Prostate gland (tissue), 2 donors: ENCODE measurements around the gene CST4. TPM values are rescaled to one million over a fixed set of nuclear protein-coding genes. Genes with fewer than 3 reads are reported as not detected.

Source experiments
- DNase-seq: peaks from one replicate; pipeline ENCODE4 v3.0.0-alpha.2; 2019; ENCODE audit warnings: low spot score
- H3K27ac ChIP-seq, 2 donors: fragments of 200-600 bp; sonication (generic); 2 replicates each; pipeline ENCODE4 v1.5.1; 2017 to 2019
- H3K27me3 ChIP-seq: fragments of 200-600 bp; sonication (generic); replicated peaks from 2 replicates; pipeline ENCODE4 v1.5.1; 2019; ENCODE audit not compliant: insufficient read depth
- H3K36me3 ChIP-seq, 2 donors: fragments of 200-600 bp; sonication (generic); 1 replicate in 1 of 2; 2 replicates in 1 of 2; pipeline versions ENCODE4 v1.5.1 to v1.8.1; 2017 to 2019
- H3K4me1 ChIP-seq: fragments of 200-600 bp; sonication (generic); replicated peaks from 2 replicates; pipeline ENCODE4 v1.5.1; 2019
- H3K4me3 ChIP-seq, 2 donors: fragments of 200-600 bp; sonication (generic); 2 replicates each; pipeline ENCODE4 v1.5.1; 2017 to 2019
- H3K9me3 ChIP-seq: fragments of 200-600 bp; sonication (generic); 2 replicates; pipeline ENCODE4 v1.5.1; 2017
- POLR2A ChIP-seq: fragments of 450-650 bp; IDR thresholded peaks from one replicate; pipeline ENCODE4 v1.6.1; 2016; ENCODE audit warnings: antibody characterized with exemption, mild to moderate bottlenecking
- POLR2AphosphoS5 ChIP-seq: sonication (generic); formaldehyde crosslinking; IDR thresholded peaks from one replicate; pipeline ENCODE4 v1.6.1; 2017; ENCODE audit warnings: antibody characterized with exemption
- WGBS: methylation state at CpG from one replicate; pipeline ENCODE4 v1.1.5; 2018; 5-methylcytosine and 5-hydroxymethylcytosine counted together
- intact Hi-C: fragments of 100-400 bp; cut with DNase I; formaldehyde crosslinking; loops from one replicate; pipeline ENCODE4 v1.14.2; 2022
- total RNA-seq, 2 donors: library from RNA; depleted of rRNA; stranded (reverse); fragments of >200 nt; gene quantifications; one replicate each; pipeline ENCODE4 v1.1.0, GENCODE V29; 2016
- TF ChIP-seq, protein P1 (sequence below), 4 experiments: fragments of 200-600 bp in 2 of 4; fragments of 450-650 bp in 2 of 4; sonication (generic) in 2 of 4; IDR thresholded peaks; 1 replicate in 3 of 4; 2 replicates in 1 of 4; pipeline ENCODE4 v1.5.1; 2016 to 2019; ENCODE audit warnings: antibody characterized with exemption in 4 of 4, mild to moderate bottlenecking in 2 of 4, moderate library complexity in 2 of 4

The CST4 gene
- total RNA-seq, 2 donors from 2014 or later = 7.9 TPM; not detected in 1

DNA sequence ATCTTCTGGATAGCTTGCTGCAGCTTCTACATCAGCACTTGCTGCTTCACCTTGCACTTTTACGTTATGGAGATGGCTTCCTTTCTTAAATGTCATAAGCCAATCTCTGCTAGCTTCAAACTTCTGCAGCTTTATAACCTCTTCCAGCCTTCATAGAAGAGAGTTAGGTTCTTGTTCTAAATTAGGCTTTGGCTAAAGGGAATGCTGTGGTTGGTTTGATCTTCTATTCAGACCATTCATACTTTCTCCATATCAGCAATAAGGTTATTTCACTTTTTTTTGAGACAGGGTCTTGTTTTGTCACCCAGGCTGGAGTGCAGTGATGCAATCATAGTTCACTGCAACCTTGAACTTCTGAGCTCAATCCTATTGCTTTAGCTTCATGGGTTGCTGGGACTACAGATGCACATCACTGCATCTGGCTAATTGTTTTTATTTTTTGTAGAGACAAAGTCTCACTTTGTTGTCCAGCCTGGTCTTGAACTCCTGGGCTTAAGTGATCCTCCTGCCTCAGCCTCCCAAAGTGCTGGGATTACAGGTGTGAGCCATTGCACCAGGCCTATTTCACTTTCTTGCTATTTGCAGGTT lies 38.9 kb downstream of the CST4 start:
- no peak for DNase-seq
- intact Hi-C loops = no loop called here
- no peaks in the 10 kb centered on the region for H3K27me3 ChIP-seq
- TF ChIP-seq POLR2A (no peak), POLR2AphosphoS5 (no peak)
- TF ChIP-seq, protein P1, sequence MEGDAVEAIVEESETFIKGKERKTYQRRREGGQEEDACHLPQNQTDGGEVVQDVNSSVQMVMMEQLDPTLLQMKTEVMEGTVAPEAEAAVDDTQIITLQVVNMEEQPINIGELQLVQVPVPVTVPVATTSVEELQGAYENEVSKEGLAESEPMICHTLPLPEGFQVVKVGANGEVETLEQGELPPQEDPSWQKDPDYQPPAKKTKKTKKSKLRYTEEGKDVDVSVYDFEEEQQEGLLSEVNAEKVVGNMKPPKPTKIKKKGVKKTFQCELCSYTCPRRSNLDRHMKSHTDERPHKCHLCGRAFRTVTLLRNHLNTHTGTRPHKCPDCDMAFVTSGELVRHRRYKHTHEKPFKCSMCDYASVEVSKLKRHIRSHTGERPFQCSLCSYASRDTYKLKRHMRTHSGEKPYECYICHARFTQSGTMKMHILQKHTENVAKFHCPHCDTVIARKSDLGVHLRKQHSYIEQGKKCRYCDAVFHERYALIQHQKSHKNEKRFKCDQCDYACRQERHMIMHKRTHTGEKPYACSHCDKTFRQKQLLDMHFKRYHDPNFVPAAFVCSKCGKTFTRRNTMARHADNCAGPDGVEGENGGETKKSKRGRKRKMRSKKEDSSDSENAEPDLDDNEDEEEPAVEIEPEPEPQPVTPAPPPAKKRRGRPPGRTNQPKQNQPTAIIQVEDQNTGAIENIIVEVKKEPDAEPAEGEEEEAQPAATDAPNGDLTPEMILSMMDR (IDR thresholded peaks at IDR 0.05) = no peak
- no peak overlapping the region for H3K4me3 ChIP-seq
- H3K4me1 ChIP-seq = no peaks in the 10 kb centered on the region
- no peak overlapping the region for H3K27ac ChIP-seq
- H3K36me3 ChIP-seq = no peaks in the 10 kb centered on the region
- no peaks in the 10 kb centered on the region for H3K9me3 ChIP-seq
- 89% methylated on average over 1 of the region's 1 CpG for WGBS

DNA sequence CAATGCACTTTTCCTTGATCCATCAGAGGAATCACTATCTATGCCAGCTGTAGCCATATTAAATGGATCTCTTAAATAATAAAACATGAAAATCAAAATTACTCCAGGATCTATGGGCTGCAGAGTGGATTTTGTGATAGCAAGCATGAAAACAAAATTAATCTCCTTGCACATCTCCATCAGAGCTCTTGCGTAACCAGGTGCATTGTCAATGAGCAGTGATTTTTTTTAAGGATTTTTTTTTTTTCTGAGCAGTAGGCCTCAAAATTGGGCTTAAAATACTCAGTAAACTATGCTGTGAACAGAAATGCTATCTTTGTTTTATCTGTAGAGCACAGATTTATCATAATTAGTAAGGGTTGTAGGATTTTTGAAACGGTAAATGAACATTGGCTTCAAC lies 39.6 kb downstream of the CST4 start:
- no peaks in the 10 kb centered on the region for H3K4me1 ChIP-seq
- no peaks in the 10 kb centered on the region for H3K36me3 ChIP-seq
- 90% methylated on average over 2 of the region's 2 CpGs for WGBS
- H3K27me3 ChIP-seq = no peaks in the 10 kb centered on the region
- TF ChIP-seq, protein P1 (IDR thresholded peaks at IDR 0.05) = no peak
- TF ChIP-seq POLR2AphosphoS5 (no peak), POLR2A (no peak)
- H3K4me3 ChIP-seq = no peak overlapping the region
- H3K27ac ChIP-seq = no peak overlapping the region
- no peak for DNase-seq
- intact Hi-C loops = no loop called here
- no peaks in the 10 kb centered on the region for H3K9me3 ChIP-seq

DNA sequence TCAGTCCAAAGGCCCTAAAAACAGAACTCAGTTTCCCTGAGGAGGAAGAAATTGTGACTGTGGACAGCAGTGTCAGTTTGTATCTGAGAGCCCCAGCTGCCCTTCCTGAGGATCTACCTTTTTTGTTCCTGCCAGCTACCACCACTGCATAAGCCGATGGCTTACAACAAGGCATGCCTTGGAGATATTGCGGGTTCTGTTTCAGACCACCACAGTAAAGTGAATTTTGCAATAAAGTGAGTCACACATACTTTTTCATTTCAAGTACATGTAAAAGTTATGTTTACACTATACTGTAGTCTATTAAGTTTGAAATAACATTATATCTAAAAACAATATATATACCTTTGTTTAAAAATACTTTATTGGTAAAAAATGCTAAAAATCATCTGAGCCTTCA lies 41.5 kb downstream of the CST4 start:
- no peak overlapping the region for H3K27ac ChIP-seq
- H3K9me3 ChIP-seq = no peaks in the 10 kb centered on the region
- TF ChIP-seq POLR2A (no peak), POLR2AphosphoS5 (no peak)
- TF ChIP-seq, protein P1 (IDR thresholded peaks at IDR 0.05) = no peak
- no peak for DNase-seq
- 92% methylated on average over 2 of the region's 2 CpGs for WGBS
- intact Hi-C loops = no loop called here
- H3K4me1 ChIP-seq = no peaks in the 10 kb centered on the region
- H3K36me3 ChIP-seq = no peaks in the 10 kb centered on the region
- no peaks in the 10 kb centered on the region for H3K27me3 ChIP-seq
- no peak overlapping the region for H3K4me3 ChIP-seq

DNA sequence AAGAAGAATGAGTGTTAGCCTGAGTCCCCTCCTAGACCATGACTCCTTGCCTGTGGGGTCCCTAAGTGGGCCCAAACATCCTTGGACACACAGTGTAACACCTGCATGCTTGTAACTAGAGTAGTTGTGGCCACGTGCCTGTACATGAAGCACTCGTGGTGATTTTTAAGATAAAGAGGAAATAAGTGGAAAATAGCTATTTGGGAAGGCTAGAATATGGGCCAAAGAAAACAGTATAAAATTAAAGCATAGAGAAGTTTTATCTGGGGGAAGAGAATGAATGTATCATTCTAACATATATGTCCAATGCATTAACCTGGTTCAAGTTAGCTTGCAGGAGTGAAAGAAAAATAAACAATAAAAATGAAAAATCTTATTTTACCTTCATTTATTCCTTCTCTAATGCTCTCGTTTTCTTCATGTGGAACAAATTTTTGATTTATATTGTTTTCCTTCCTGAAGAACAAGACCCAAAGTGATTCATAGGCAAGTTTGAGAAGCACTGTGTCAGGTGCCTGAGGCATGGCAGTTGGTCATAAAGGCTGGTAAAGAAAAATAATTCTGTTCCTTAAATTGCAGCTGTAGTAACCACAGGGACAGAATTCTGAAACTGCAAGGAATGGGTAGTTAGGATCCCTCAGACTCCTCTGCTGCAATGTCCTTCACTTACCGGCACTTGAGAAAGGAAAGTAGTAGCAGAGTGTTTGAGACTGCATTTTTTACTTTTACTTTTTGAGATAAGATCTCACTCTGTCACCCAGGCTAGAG lies 42.5 kb downstream of the CST4 start:
- Histone ChIP-seq H3K27ac (no peak overlapping the region), H3K9me3 (no peaks in the 10 kb centered on the region), H3K36me3 (no peaks in the 10 kb centered on the region), H3K4me1 (no peaks in the 10 kb centered on the region), H3K27me3 (no peaks in the 10 kb centered on the region), H3K4me3 (no peak overlapping the region)
- intact Hi-C loops = no loop called here
- WGBS = 19% methylated on average over 4 of the region's 4 CpGs
- TF ChIP-seq, protein P1 (IDR thresholded peaks at IDR 0.05) = no peak
- no peak for TF ChIP-seq POLR2AphosphoS5
- no peak for TF ChIP-seq POLR2A
- DNase-seq = no peak

DNA sequence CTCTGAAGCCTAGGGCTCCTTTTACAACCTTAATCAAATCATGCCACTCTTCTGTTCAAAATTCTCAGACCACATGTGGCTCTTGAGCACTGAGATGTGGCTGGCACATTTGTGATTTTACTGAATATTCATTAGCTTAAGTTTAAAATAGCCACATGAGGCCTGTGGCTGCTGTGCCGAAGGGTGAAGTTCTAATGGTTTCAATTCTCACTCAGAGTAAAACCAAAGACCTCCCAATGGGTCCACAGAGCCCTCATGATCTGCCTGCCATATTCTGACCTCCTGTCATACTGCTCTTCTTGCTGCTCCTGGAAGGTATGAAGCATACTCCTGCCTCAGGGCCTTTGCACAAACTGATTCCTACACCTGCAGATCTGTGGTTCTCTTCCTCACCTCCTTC lies 43.3 kb downstream of the CST4 start:
- WGBS = 100% methylated on average over 1 of the region's 1 CpG
- no peak overlapping the region for H3K27ac ChIP-seq
- H3K9me3 ChIP-seq = no peaks in the 10 kb centered on the region
- intact Hi-C loops = no loop called here
- TF ChIP-seq POLR2A (no peak), POLR2AphosphoS5 (no peak)
- TF ChIP-seq, protein P1 (IDR thresholded peaks at IDR 0.05) = no peak
- no peaks in the 10 kb centered on the region for H3K27me3 ChIP-seq
- no peak overlapping the region for H3K4me3 ChIP-seq
- H3K4me1 ChIP-seq = no peaks in the 10 kb centered on the region
- DNase-seq = no peak
- H3K36me3 ChIP-seq = no peaks in the 10 kb centered on the region
